ENCODE measurements around the gene LRRC18.

Gene LRRC18

DNA sequence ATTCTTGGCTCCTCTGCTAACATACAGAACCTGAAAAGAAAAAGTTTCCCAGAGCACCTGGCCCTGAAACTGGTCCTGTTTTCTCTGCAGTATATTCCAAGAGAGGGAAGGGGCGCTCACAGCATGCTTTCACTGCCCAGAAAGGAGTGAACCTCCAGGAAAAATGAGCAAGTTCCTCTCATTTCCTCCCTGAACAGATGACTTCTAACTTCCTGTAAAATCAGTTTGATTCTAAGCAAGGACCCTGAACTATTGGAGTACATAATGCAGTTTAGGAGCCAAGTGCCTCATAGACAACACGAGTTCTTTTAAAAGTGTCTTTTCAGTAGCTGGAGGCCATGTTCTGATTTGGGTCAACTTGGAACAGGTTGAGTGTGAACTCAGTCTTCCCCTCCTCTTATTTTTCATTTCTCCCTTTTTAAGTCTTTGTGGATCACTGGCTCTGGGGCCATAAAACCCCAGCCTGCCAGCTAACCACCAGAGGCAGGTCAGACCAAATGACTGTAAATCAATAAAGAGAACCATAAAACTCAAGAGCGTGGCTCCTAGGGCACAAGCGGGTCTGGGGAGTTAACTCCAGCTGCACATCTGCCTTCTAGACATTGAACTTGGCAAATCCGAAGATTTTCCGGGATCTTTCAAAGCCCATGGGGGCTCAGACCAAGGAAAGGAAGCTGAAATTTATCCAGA, 5.9 kb upstream of the LRRC18 start:
- Histone ChIP-seq H3K4me3 (IDR thresholded peaks at IDR 0.05; ENCODE audit: insufficient read depth, low read depth, low read length) (no peak overlapping the region), H3K36me3 (ENCODE audit: insufficient read depth) (no peaks in the 10 kb centered on the region), H3K79me2 (ENCODE audit: insufficient read depth, low read depth) (no peaks in the 10 kb centered on the region), H3K4me1 (ENCODE audit: low read depth, poor library complexity, severe bottlenecking) (no peaks in the 10 kb centered on the region), H3K27me3 (ENCODE audit: insufficient read depth, low read depth) (no peaks in the 10 kb centered on the region), H2AFZ (ENCODE audit: low read depth) (no peak overlapping the region), H3K27ac (no peak overlapping the region), H3K4me2 (no peak overlapping the region), H3K9ac (no peak overlapping the region), H4K20me1 (ENCODE audit: insufficient read depth) (no peaks in the 10 kb centered on the region)
- TF ChIP-seq, protein P1, sequence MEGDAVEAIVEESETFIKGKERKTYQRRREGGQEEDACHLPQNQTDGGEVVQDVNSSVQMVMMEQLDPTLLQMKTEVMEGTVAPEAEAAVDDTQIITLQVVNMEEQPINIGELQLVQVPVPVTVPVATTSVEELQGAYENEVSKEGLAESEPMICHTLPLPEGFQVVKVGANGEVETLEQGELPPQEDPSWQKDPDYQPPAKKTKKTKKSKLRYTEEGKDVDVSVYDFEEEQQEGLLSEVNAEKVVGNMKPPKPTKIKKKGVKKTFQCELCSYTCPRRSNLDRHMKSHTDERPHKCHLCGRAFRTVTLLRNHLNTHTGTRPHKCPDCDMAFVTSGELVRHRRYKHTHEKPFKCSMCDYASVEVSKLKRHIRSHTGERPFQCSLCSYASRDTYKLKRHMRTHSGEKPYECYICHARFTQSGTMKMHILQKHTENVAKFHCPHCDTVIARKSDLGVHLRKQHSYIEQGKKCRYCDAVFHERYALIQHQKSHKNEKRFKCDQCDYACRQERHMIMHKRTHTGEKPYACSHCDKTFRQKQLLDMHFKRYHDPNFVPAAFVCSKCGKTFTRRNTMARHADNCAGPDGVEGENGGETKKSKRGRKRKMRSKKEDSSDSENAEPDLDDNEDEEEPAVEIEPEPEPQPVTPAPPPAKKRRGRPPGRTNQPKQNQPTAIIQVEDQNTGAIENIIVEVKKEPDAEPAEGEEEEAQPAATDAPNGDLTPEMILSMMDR (conservative IDR thresholded peaks at IDR 0.05; ENCODE audit: low read depth, low read length), result no peak

DNA sequence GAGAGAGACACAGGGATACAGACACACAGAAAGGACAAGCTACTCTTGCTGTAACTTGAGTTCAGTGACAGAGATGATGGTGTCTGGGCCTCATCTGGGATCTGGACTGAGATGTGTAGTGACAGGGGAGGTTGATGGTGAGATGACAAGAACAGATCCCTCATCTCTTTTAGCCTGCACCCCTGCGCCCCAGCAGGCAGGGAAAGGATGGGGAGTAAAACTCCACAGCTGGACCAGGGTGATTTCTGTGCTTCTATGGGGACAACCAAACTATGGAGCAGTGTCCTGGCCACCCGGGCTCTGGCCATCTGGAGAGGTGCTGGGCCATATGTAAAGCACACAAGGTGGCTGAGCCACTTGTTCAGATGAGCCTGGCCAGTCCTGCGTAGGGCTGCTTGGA, 4.5 kb upstream of the LRRC18 start:
- H3K4me3 ChIP-seq (IDR thresholded peaks at IDR 0.05; ENCODE audit: insufficient read depth, low read depth, low read length), result no peak overlapping the region
- no peaks in the 10 kb centered on the region for H3K27me3 ChIP-seq (ENCODE audit: insufficient read depth, low read depth)
- no peaks in the 10 kb centered on the region for H3K4me1 ChIP-seq (ENCODE audit: low read depth, poor library complexity, severe bottlenecking)
- H3K4me2 ChIP-seq, result no peak overlapping the region
- H2AFZ ChIP-seq (ENCODE audit: low read depth), result no peak overlapping the region
- H3K9ac ChIP-seq, result no peak overlapping the region
- no peaks in the 10 kb centered on the region for H3K79me2 ChIP-seq (ENCODE audit: insufficient read depth, low read depth)
- TF ChIP-seq, protein P1 (conservative IDR thresholded peaks at IDR 0.05; ENCODE audit: low read depth, low read length), result no peak
- H3K36me3 ChIP-seq (ENCODE audit: insufficient read depth), result no peaks in the 10 kb centered on the region
- H3K27ac ChIP-seq, result no peak overlapping the region
- H4K20me1 ChIP-seq (ENCODE audit: insufficient read depth), result no peaks in the 10 kb centered on the region

GRCh38 chr10:48943096-48943495, 3.5 kb upstream of the LRRC18 start:
- Histone ChIP-seq H3K4me1 (ENCODE audit: low read depth, poor library complexity, severe bottlenecking) (no peaks in the 10 kb centered on the region), H3K4me2 (no peak overlapping the region), H3K27ac (no peak overlapping the region), H3K4me3 (IDR thresholded peaks at IDR 0.05; ENCODE audit: insufficient read depth, low read depth, low read length) (no peak overlapping the region), H3K79me2 (ENCODE audit: insufficient read depth, low read depth) (no peaks in the 10 kb centered on the region), H4K20me1 (ENCODE audit: insufficient read depth) (no peaks in the 10 kb centered on the region), H3K9ac (no peak overlapping the region), H2AFZ (ENCODE audit: low read depth) (no peak overlapping the region), H3K36me3 (ENCODE audit: insufficient read depth) (no peaks in the 10 kb centered on the region), H3K27me3 (ENCODE audit: insufficient read depth, low read depth) (no peaks in the 10 kb centered on the region)
- TF ChIP-seq, protein P1 (conservative IDR thresholded peaks at IDR 0.05; ENCODE audit: low read depth, low read length), result no peak

DNA sequence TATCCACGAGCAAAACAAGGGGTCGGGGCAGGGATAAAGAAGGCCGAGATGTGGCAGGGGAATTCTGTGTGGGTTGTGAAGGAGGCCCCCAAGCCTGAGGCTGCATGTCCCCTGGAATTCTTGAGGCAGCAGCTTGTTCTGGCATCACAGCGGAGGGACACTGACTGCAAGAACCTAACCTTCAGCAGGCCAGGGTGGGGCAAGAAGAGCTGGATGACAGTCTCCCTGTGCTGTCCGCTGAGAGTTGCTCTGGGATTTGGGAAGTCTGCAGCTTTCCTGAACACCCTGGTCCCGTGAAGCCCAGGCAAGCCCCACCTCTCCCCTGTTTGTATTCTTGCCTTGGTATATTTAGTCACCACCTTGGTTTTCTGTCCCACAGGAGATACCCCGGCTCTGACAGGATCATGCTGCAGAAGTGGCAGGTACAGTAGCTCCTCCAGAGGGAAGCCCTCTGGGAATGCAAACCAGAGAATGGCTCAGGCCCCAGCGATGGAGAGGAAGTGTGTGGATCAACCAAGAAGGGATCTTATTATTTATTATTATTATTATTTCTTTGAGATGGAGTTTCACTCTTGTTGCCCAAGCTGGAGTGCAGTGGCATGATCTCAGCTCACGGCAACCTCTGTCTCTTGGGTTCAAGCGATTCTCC, 1.9 kb upstream of the LRRC18 start:
- TF ChIP-seq, protein P1 (conservative IDR thresholded peaks at IDR 0.05; ENCODE audit: low read depth, low read length), result no peak
- H4K20me1 ChIP-seq (ENCODE audit: insufficient read depth), result no peaks in the 10 kb centered on the region
- H3K4me1 ChIP-seq (ENCODE audit: low read depth, poor library complexity, severe bottlenecking), result no peaks in the 10 kb centered on the region
- H3K9ac ChIP-seq, result no peak overlapping the region
- no peaks in the 10 kb centered on the region for H3K27me3 ChIP-seq (ENCODE audit: insufficient read depth, low read depth)
- no peaks in the 10 kb centered on the region for H3K79me2 ChIP-seq (ENCODE audit: insufficient read depth, low read depth)
- no peak overlapping the region for H3K4me2 ChIP-seq
- no peak overlapping the region for H3K4me3 ChIP-seq (IDR thresholded peaks at IDR 0.05; ENCODE audit: insufficient read depth, low read depth, low read length)
- no peak overlapping the region for H2AFZ ChIP-seq (ENCODE audit: low read depth)
- H3K27ac ChIP-seq, result no peak overlapping the region
- no peaks in the 10 kb centered on the region for H3K36me3 ChIP-seq (ENCODE audit: insufficient read depth)

Measured in KMS-11 (cell line).